Astrocyte (in vitro differentiated cells and primary cell): ENCODE measurements around the gene TAP2. TPM values are rescaled to one million over a fixed set of nuclear protein-coding genes. Genes with fewer than 3 reads are reported as not detected.

Experiments used
- DNase-seq: peaks from one replicate; pipeline ENCODE4 v3.0.0-alpha.2; 2010; ENCODE audit warnings: low read depth
- FAIRE-seq: peaks from 2 replicates; lab custom pipeline; 2011; peaks lifted over from hg19 to GRCh38; lab: Jason Lieb, UNC
- H2AFZ ChIP-seq: 2 replicates; pipeline ENCODE4 v1.6.0; 2012; ENCODE audit warnings: low read depth, low read length, inconsistent platforms
- H3K27ac ChIP-seq: 2 replicates; pipeline ENCODE4 v1.5.1; 2011; ENCODE audit warnings: low read depth, low read length, inconsistent platforms
- H3K27me3 ChIP-seq: 2 replicates; pipeline ENCODE4 v1.6.0; 2011; ENCODE audit warnings: low read length, inconsistent platforms; ENCODE audit not compliant: insufficient read depth
- H3K36me3 ChIP-seq: 2 replicates; pipeline ENCODE4 v1.5.1; 2011; ENCODE audit warnings: low read length, inconsistent platforms; ENCODE audit not compliant: insufficient read depth
- H3K4me1 ChIP-seq: 2 replicates; pipeline ENCODE4 v1.5.1; 2011; ENCODE audit warnings: low read length, inconsistent platforms; ENCODE audit not compliant: insufficient read depth
- H3K4me2 ChIP-seq: 2 replicates; pipeline ENCODE4 v1.6.0; 2012; ENCODE audit warnings: low read length, inconsistent platforms
- H3K4me3 ChIP-seq: 2 replicates; pipeline ENCODE4 v1.5.1; 2011; ENCODE audit warnings: low read depth, mild to moderate bottlenecking, low read length, inconsistent platforms; ENCODE audit not compliant: insufficient read depth
- H3K79me2 ChIP-seq: 2 replicates; pipeline ENCODE4 v1.6.0; 2012; ENCODE audit warnings: mild to moderate bottlenecking, low read length, inconsistent platforms; ENCODE audit not compliant: insufficient read depth
- H3K9ac ChIP-seq: 2 replicates; pipeline ENCODE4 v1.6.0; 2012; ENCODE audit warnings: mild to moderate bottlenecking, low read length, inconsistent platforms
- H3K9me3 ChIP-seq: 2 replicates; pipeline ENCODE4 v1.5.1; 2012; ENCODE audit warnings: low read depth, mild to moderate bottlenecking, low read length, inconsistent platforms; ENCODE audit not compliant: insufficient read depth
- H4K20me1 ChIP-seq: 2 replicates; pipeline ENCODE4 v1.6.0; 2012; ENCODE audit warnings: low read length, inconsistent platforms; ENCODE audit not compliant: insufficient read depth
- H3K27ac Mint-ChIP-seq: one replicate; pipeline ENCODE4 v1.8.0; 2021; ENCODE audit warnings: mild to moderate bottlenecking, mixed read lengths; ENCODE audit not compliant: unreplicated experiment
- H3K27me3 Mint-ChIP-seq: one replicate; pipeline ENCODE4 v1.8.0; 2021; ENCODE audit warnings: low read depth, mixed read lengths; ENCODE audit not compliant: unreplicated experiment
- H3K36me3 Mint-ChIP-seq: one replicate; pipeline ENCODE4 v1.8.0; 2021; ENCODE audit warnings: low read depth, mixed read lengths; ENCODE audit not compliant: unreplicated experiment
- H3K4me1 Mint-ChIP-seq: one replicate; pipeline ENCODE4 v1.8.0; 2021; ENCODE audit warnings: low read depth, mixed read lengths; ENCODE audit not compliant: unreplicated experiment
- H3K4me3 Mint-ChIP-seq: one replicate; pipeline ENCODE4 v1.8.0; 2021; ENCODE audit warnings: mild to moderate bottlenecking, moderate library complexity, mixed read lengths; ENCODE audit not compliant: unreplicated experiment
- H3K9me3 Mint-ChIP-seq: one replicate; pipeline ENCODE4 v1.8.0; 2021; ENCODE audit warnings: mild to moderate bottlenecking, mixed read lengths; ENCODE audit not compliant: unreplicated experiment
- EZH2 ChIP-seq: IDR thresholded peaks from 2 replicates; pipeline ENCODE4 v1.6.1; 2012; ENCODE audit warnings: mild to moderate bottlenecking, low read length, inconsistent platforms; ENCODE audit not compliant: insufficient read depth
- total RNA-seq: library from RNA; stranded (reverse); gene quantifications from 2 replicates; pipeline ENCODE4 v1.2.1, GENCODE V29; 2021
- TF ChIP-seq, protein P1 (sequence below): IDR thresholded peaks from 2 replicates; pipeline ENCODE4 v1.5.1; 2011; ENCODE audit warnings: low read depth, mild to moderate bottlenecking, inconsistent platforms, low read length, moderate library complexity; ENCODE audit not compliant: insufficient read depth

The TAP2 gene
- total RNA-seq, 1 donor from 2014 or later, result 118 TPM

DNA sequence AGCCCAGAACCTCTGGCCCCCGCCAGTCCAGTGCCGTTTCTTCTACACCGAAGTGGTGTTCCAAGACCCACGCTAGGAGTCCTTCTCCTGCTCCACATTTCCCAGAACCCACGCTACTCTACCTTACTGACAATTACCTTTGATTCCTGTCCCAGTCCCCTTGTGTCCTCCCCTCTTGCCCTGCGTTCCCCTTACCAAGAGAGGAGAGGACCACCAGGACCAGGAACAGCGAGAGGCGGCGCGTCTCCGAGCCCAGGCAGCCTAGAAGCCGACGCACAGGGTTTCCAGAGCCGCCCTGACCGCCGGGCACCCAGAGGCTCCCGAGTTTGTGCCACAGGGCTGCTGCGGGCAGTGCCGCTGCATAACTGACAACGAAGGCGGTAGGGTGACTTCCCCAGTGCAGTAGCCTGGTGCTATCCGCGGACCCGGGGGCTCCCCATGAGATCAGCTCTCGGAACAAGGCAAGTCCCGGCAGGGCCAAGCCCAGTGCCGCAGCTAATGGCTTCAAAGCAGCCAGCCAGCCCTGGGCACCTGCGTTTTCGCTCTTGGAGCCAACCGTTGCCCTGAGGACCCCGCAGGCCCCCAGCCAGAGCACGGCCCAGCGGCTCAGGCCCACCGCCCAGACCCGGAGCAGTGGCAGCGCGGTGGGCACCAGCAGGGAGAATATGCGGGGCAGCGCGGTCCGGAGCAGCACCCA lies 14.5 kb upstream of the TAP2 start:
- Mint-ChIP-seq H3K4me1 (peaks cover 11% of the 10 kb centered on the region), H3K9me3 (peaks cover 2% of the 10 kb centered on the region), H3K27me3 (peaks cover 32% of the 10 kb centered on the region), H3K36me3 (peaks cover 36% of the 10 kb centered on the region), H3K27ac (peak overlapping the region; percentile 87), H3K4me3 (peak overlapping the region; percentile 96)
- no peaks in the 10 kb centered on the region for H4K20me1 ChIP-seq
- H3K4me3 ChIP-seq, result peak overlapping the region; percentile 92
- peak overlapping the region; percentile 99 for H3K4me2 ChIP-seq
- peaks cover 5% of the 10 kb centered on the region for H3K27me3 ChIP-seq
- DNase-seq (peak; percentile 26), FAIRE-seq (no peak)
- peak overlapping the region; percentile 99 for H2AFZ ChIP-seq
- peak overlapping the region; percentile 83 for H3K27ac ChIP-seq
- no peaks in the 10 kb centered on the region for H3K9me3 ChIP-seq
- H3K79me2 ChIP-seq, result peaks cover 10% of the 10 kb centered on the region
- H3K4me1 ChIP-seq, result peaks cover 8% of the 10 kb centered on the region
- H3K9ac ChIP-seq, result peak overlapping the region; percentile 88
- H3K36me3 ChIP-seq, result no peaks in the 10 kb centered on the region
- TF ChIP-seq, protein P1, sequence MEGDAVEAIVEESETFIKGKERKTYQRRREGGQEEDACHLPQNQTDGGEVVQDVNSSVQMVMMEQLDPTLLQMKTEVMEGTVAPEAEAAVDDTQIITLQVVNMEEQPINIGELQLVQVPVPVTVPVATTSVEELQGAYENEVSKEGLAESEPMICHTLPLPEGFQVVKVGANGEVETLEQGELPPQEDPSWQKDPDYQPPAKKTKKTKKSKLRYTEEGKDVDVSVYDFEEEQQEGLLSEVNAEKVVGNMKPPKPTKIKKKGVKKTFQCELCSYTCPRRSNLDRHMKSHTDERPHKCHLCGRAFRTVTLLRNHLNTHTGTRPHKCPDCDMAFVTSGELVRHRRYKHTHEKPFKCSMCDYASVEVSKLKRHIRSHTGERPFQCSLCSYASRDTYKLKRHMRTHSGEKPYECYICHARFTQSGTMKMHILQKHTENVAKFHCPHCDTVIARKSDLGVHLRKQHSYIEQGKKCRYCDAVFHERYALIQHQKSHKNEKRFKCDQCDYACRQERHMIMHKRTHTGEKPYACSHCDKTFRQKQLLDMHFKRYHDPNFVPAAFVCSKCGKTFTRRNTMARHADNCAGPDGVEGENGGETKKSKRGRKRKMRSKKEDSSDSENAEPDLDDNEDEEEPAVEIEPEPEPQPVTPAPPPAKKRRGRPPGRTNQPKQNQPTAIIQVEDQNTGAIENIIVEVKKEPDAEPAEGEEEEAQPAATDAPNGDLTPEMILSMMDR, result no peak
- TF ChIP-seq EZH2, result no peak

GRCh38 chr6:32852018-32852843 lies 13.7 kb upstream of the TAP2 start:
- H3K27me3 ChIP-seq, result peaks cover 5% of the 10 kb centered on the region
- H3K9me3 ChIP-seq, result no peaks in the 10 kb centered on the region
- no peak for FAIRE-seq
- H3K4me3 ChIP-seq, result peak overlapping the region; percentile 92
- TF ChIP-seq, protein P1, result no peak
- TF ChIP-seq EZH2, result no peak
- peak overlapping the region; percentile 99 for H3K4me2 ChIP-seq
- no peak for DNase-seq
- no peaks in the 10 kb centered on the region for H4K20me1 ChIP-seq
- peaks cover 8% of the 10 kb centered on the region for H3K4me1 ChIP-seq
- peak overlapping the region; percentile 99 for H2AFZ ChIP-seq
- peaks cover 2% of the 10 kb centered on the region for H3K9me3 Mint-ChIP-seq
- H3K9ac ChIP-seq, result peak overlapping the region; percentile 88
- H3K36me3 Mint-ChIP-seq, result peaks cover 42% of the 10 kb centered on the region
- peaks cover 2% of the 10 kb centered on the region for H3K36me3 ChIP-seq
- H3K27ac ChIP-seq, result peak overlapping the region; percentile 83
- H3K4me1 Mint-ChIP-seq, result peaks cover 13% of the 10 kb centered on the region
- H3K27ac Mint-ChIP-seq, result peak overlapping the region; percentile 87
- peak overlapping the region; percentile 96 for H3K4me3 Mint-ChIP-seq
- H3K27me3 Mint-ChIP-seq, result peaks cover 25% of the 10 kb centered on the region
- peaks cover 10% of the 10 kb centered on the region for H3K79me2 ChIP-seq
